Thymus (tissue), 11 donors: ENCODE measurements around the gene GALE. TPM values are rescaled to one million over a fixed set of nuclear protein-coding genes. Genes with fewer than 3 reads are reported as not detected.

ENCODE experiments used
- DNase-seq, 9 donors: peaks; one replicate each; pipeline ENCODE4 v3.0.0-alpha.2; 2013; ENCODE audit warnings: low spot score in 9 of 9, low read depth in 6 of 9, missing footprints in 1 of 9
- H3K27ac ChIP-seq, 2 donors: one replicate each; pipeline ENCODE4 v1.5.1; 2013; ENCODE audit warnings: control low read depth in 1 of 2, low read depth in 1 of 2, low read length in 1 of 2, mild to moderate bottlenecking in 1 of 2, moderate library complexity in 1 of 2
- H3K27me3 ChIP-seq, 2 donors: one replicate each; pipeline ENCODE4 v1.5.1; 2013; ENCODE audit warnings: low read length in 1 of 2; ENCODE audit not compliant: control insufficient read depth in 2 of 2, insufficient read depth in 1 of 2
- H3K36me3 ChIP-seq, 2 donors: one replicate each; pipeline ENCODE4 v1.5.1; 2013; ENCODE audit warnings: low read length in 1 of 2, mild to moderate bottlenecking in 1 of 2, moderate library complexity in 1 of 2; ENCODE audit not compliant: control insufficient read depth in 2 of 2, insufficient read depth in 2 of 2
- H3K4me1 ChIP-seq, 2 donors: one replicate each; pipeline ENCODE4 v1.5.1; 2013; ENCODE audit warnings: low read length in 2 of 2; ENCODE audit not compliant: control insufficient read depth in 2 of 2, insufficient read depth in 2 of 2
- H3K4me3 ChIP-seq, 2 donors: one replicate each; pipeline ENCODE4 v1.5.1; 2013; ENCODE audit warnings: low read length in 2 of 2, control low read depth in 1 of 2, mild to moderate bottlenecking in 1 of 2
- H3K9me3 ChIP-seq, 2 donors: one replicate each; pipeline ENCODE4 v1.5.1; 2013; ENCODE audit warnings: low read length in 1 of 2, mild to moderate bottlenecking in 1 of 2; ENCODE audit not compliant: control insufficient read depth in 2 of 2, insufficient read depth in 1 of 2
- WGBS: extraction: QIAGEN DNeasy Blood & Tissue Kit; methylation state at CpG from one replicate; pipeline ENCODE4 v1.1.7; 2013; 5-methylcytosine and 5-hydroxymethylcytosine counted together
- polyA plus RNA-seq: library from polyadenylated mRNA; stranded (reverse); fragments of 200-250 nt; gene quantifications from one replicate; pipeline ENCODE4 v1.2.3, GENCODE V29; 2013
- total RNA-seq: library from RNA; stranded (reverse); fragments of 120-200 nt; gene quantifications from one replicate; pipeline ENCODE4 v1.2.4, GENCODE V29; 2013
- donor health status: healthy.

The GALE gene
- total and polyA plus RNA-seq, 2 donors, result 22.1 to 22.6 TPM

GRCh38 chr1:23816906-23817305, 16.4 kb upstream of the GALE start:
- DNase-seq, result no peak
- no peak overlapping the region for H3K4me3 ChIP-seq
- H3K27me3 ChIP-seq, result no peaks in the 10 kb centered on the region
- H3K36me3 ChIP-seq, result peaks cover 38 to 48% of the 10 kb centered on the region in 2 donors
- no peak overlapping the region for H3K27ac ChIP-seq
- H3K9me3 ChIP-seq, result no peaks in the 10 kb centered on the region
- no peaks in the 10 kb centered on the region for H3K4me1 ChIP-seq

- no peak for DNase-seq
- Histone ChIP-seq H3K27me3 (no peaks in the 10 kb centered on the region), H3K4me1 (no peaks in the 10 kb centered on the region), H3K36me3 (peaks cover 38 to 53% of the 10 kb centered on the region in 2 donors), H3K27ac (no peak overlapping the region), H3K4me3 (no peak overlapping the region), H3K9me3 (no peaks in the 10 kb centered on the region)
- WGBS, result 94% methylated on average over 3 of the region's 3 CpGs
Observed at GRCh38 chr1:23816361-23816760, 15.8 kb upstream of the GALE start.

DNA sequence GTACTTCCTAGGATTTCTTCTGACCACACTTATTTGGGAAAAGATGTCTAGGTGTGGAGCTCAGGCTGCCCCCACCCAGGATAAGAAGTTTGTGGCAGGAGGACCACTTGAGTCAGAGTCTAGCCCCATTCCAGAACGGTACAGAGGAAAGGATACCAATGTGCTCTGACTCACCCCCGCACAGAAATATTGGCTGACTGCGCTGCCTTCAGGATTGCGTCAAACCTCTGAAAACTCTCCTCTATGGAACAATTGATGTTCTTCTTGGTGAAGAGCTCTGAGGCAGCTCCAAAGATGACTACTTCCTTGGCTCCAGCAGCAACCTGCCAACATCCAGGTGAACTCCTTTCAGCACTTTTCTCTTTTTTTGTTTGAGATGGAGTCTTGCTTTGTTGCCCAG, 13.5 kb upstream of the GALE start:
- H3K27ac ChIP-seq, result no peak overlapping the region
- H3K36me3 ChIP-seq, result peaks cover 33 to 53% of the 10 kb centered on the region in 2 donors
- no peaks in the 10 kb centered on the region for H3K9me3 ChIP-seq
- peaks cover 3 to 9% of the 10 kb centered on the region in 2 donors for H3K4me1 ChIP-seq
- H3K27me3 ChIP-seq, result no peaks in the 10 kb centered on the region
- no peak overlapping the region for H3K4me3 ChIP-seq
- DNase-seq, result no peak
- WGBS, result 96% methylated on average over 4 of the region's 4 CpGs

GRCh38 chr1:23810818-23811540, 10.4 kb upstream of the GALE start:
- 63% methylated on average over 3 of the region's 3 CpGs for WGBS
- peak in 6 of 9 donors; percentile 43 to 81 (median 57) for DNase-seq
- H3K27me3 ChIP-seq, result no peaks in the 10 kb centered on the region
- peaks cover 30 to 35% of the 10 kb centered on the region in 2 donors for H3K36me3 ChIP-seq
- H3K27ac ChIP-seq, result peak overlapping the region in 1 of 2 donors; percentile 32
- H3K4me1 ChIP-seq, result peaks cover 3 to 15% of the 10 kb centered on the region in 2 donors
- H3K9me3 ChIP-seq, result peaks cover 0 to 4% of the 10 kb centered on the region in 2 donors
- no peak overlapping the region for H3K4me3 ChIP-seq

- H3K4me3 ChIP-seq, result no peak overlapping the region
- 25% methylated on average over 6 of the region's 6 CpGs for WGBS
- no peak overlapping the region for H3K27ac ChIP-seq
- peaks cover 3 to 15% of the 10 kb centered on the region in 2 donors for H3K4me1 ChIP-seq
- peaks cover 0 to 4% of the 10 kb centered on the region in 2 donors for H3K9me3 ChIP-seq
- peak in 8 of 9 donors; percentile 45 to 88 (median 76) for DNase-seq
- H3K27me3 ChIP-seq, result no peaks in the 10 kb centered on the region
- peaks cover 27% of the 10 kb centered on the region in 2 donors for H3K36me3 ChIP-seq
Observed at GRCh38 chr1:23809751-23810171, 9.2 kb upstream of the GALE start.

- Histone ChIP-seq H3K36me3 (peaks cover 22% of the 10 kb centered on the region in 2 donors), H3K27ac (no peak overlapping the region), H3K9me3 (peaks cover 0 to 4% of the 10 kb centered on the region in 2 donors), H3K4me3 (no peak overlapping the region), H3K4me1 (peaks cover 3 to 21% of the 10 kb centered on the region in 2 donors), H3K27me3 (no peaks in the 10 kb centered on the region)
- 21% methylated on average over 3 of the region's 3 CpGs for WGBS
- DNase-seq, result no peak
Observed at GRCh38 chr1:23807453-23807852, 6.9 kb upstream of the GALE start.

GRCh38 chr1:23806280-23806679, 5.7 kb upstream of the GALE start:
- no peak overlapping the region for H3K4me3 ChIP-seq
- H3K4me1 ChIP-seq, result peaks cover 3 to 32% of the 10 kb centered on the region in 2 donors
- H3K9me3 ChIP-seq, result peaks cover 0 to 4% of the 10 kb centered on the region in 2 donors
- no peak overlapping the region for H3K27ac ChIP-seq
- peaks cover 14 to 28% of the 10 kb centered on the region in 2 donors for H3K36me3 ChIP-seq
- 79% methylated on average over 6 of the region's 6 CpGs for WGBS
- H3K27me3 ChIP-seq, result no peaks in the 10 kb centered on the region
- no peak for DNase-seq

DNA sequence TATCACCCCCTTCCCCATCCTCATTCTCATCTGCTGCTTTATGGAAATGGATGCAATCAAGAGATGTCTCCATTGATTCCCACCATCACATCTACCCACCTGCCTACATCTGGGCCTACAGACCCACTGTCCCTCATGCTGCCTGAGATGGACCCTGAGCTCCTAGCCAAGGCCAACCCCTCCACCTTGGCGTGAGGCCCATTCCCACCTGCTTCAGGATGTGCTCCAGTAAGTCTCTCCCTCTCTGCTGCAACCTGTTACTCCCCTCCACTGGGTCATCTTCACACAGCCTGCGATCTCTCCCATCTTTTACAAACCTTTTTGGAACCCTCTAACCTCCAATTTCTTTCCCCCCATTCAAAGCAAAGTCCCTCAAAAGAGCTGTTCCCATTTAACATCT, 4.5 kb upstream of the GALE start:
- H3K27me3 ChIP-seq, result no peaks in the 10 kb centered on the region

DNA sequence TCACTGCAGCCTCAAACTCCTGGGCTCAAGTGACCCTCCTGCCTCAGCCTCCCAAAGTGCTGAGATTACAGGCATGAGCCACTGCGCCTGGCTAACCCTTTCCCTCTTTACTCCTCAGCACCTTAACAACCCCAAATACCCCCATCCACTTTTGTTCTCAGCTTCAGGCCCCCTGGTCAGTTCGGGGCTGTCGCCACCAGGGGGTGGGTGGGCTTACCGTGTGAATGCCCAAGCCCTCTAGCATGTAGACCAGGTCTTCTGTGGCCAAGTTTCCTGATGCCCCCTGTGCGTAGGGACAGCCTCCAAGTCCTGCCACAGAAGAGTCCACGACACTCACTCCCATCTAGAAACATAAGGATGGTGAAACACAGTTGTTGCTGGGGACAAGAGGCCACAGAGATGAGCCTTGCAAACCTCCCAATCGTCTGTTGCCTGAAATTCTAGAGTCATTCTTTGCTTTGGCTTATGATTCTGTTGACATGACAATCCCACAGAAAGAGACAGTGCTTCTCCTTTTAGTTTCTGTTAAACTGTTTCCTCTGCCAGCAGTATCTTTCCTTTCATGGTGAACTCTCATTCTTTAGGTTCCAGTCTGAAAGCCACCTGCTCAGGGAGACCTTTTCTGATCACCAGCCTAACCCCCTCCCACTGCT, 3.8 kb upstream of the GALE start:
- Histone ChIP-seq H3K9me3 (peaks cover 0 to 4% of the 10 kb centered on the region in 2 donors), H3K27ac (peak overlapping the region in 1 of 2 donors; percentile 26), H3K4me1 (peaks cover 6 to 33% of the 10 kb centered on the region in 2 donors), H3K27me3 (no peaks in the 10 kb centered on the region), H3K4me3 (no peak overlapping the region), H3K36me3 (peaks cover 14 to 28% of the 10 kb centered on the region in 2 donors)
- no peak for DNase-seq
- 89% methylated on average over 7 of the region's 7 CpGs for WGBS

More for the DNA sequence above, 4.5 kb upstream of the GALE start:
- peaks cover 14 to 28% of the 10 kb centered on the region in 2 donors for H3K36me3 ChIP-seq
- no peak for DNase-seq
- H3K9me3 ChIP-seq, result peaks cover 0 to 4% of the 10 kb centered on the region in 2 donors
- WGBS, result 96% methylated on average over 2 of the region's 2 CpGs
- H3K4me1 ChIP-seq, result peaks cover 3 to 29% of the 10 kb centered on the region in 2 donors
- H3K4me3 ChIP-seq, result no peak overlapping the region
- no peak overlapping the region for H3K27ac ChIP-seq
